Lung (tissue), 12 donors: ENCODE measurements around the gene CPTP. TPM values are rescaled to one million over a fixed set of nuclear protein-coding genes. Genes with fewer than 3 reads are reported as not detected.

Experiments
- ATAC-seq: fragments of 200-7000 bp; cut with Tn5 transposase; one replicate; pipeline ENCODE4 v1.9.1; 2020; ENCODE audit warnings: moderate number of reproducible peaks; ENCODE audit not compliant: insufficient read depth, low FRiP score
- DNase-seq, 3 donors: peaks; one replicate each; pipeline ENCODE4 v3.0.0-alpha.2; 2013 to 2017
- H3K27ac ChIP-seq, 2 donors: one replicate each; pipeline ENCODE4 v1.5.1; 2013; ENCODE audit warnings: mild to moderate bottlenecking in 2 of 2, moderate library complexity in 2 of 2, control low read depth in 1 of 2, inconsistent platforms in 1 of 2, low read depth in 1 of 2, low read length in 1 of 2
- H3K27me3 ChIP-seq, 3 donors: one replicate each; pipeline ENCODE4 v1.5.1; 2013; ENCODE audit warnings: low read length in 2 of 3; ENCODE audit not compliant: control insufficient read depth in 3 of 3, insufficient read depth in 3 of 3
- H3K36me3 ChIP-seq, 4 donors: one replicate each; pipeline ENCODE4 v1.5.1; 2013; ENCODE audit warnings: low read length in 4 of 4, mild to moderate bottlenecking in 1 of 4, moderate library complexity in 1 of 4; ENCODE audit not compliant: control insufficient read depth in 4 of 4, insufficient read depth in 4 of 4
- H3K4me1 ChIP-seq, 5 donors: one replicate each; pipeline ENCODE4 v1.5.1; 2013; ENCODE audit warnings: low read length in 5 of 5, mild to moderate bottlenecking in 2 of 5, moderate library complexity in 1 of 5; ENCODE audit not compliant: control insufficient read depth in 5 of 5, insufficient read depth in 5 of 5
- H3K4me3 ChIP-seq: one replicate; pipeline ENCODE4 v1.5.1; 2013; ENCODE audit warnings: mild to moderate bottlenecking, control low read depth, moderate library complexity
- H3K9ac ChIP-seq, 2 donors: one replicate each; pipeline ENCODE4 v1.5.1; 2013; ENCODE audit warnings: low read length in 2 of 2, control low read depth in 1 of 2; ENCODE audit not compliant: insufficient read depth in 1 of 2
- H3K9me3 ChIP-seq, 4 donors: one replicate each; pipeline ENCODE4 v1.5.1; 2013; ENCODE audit warnings: low read length in 3 of 4, mild to moderate bottlenecking in 1 of 4, moderate library complexity in 1 of 4; ENCODE audit not compliant: control insufficient read depth in 4 of 4, insufficient read depth in 3 of 4
- WGBS, 2 donors: extraction: QIAGEN DNeasy Blood & Tissue Kit; methylation state at CpG; one replicate each; pipeline ENCODE4 v1.1.7; 2013; 5-methylcytosine and 5-hydroxymethylcytosine counted together
- polyA plus RNA-seq, 2 donors: library from polyadenylated mRNA; stranded (reverse); fragments of 200-250 nt; gene quantifications; one replicate each; pipeline ENCODE4 v1.2.1, GENCODE V29; 2013
- total RNA-seq, 2 donors: library from RNA; depleted of rRNA in 1 of 2; stranded (reverse); fragments of >200 nt in 1 of 2; gene quantifications; one replicate each; pipeline ENCODE4 v1.2.1, GENCODE V29; 2014 to 2021
- TF ChIP-seq, protein P1 (sequence below): IDR thresholded peaks from 2 replicates; pipeline ENCODE4 v1.5.1; 2012; ENCODE audit warnings: mild to moderate bottlenecking; ENCODE audit errors: control extremely low read depth, extremely low read depth
- donor health status: control.
- donor health status: control.
- donor health status: Bipolar disorder and iron deficiency.
- donor health status: healthy.
- donor health status: DM: yes; HTN: yes; CAD: no.

The CPTP gene
- total and polyA plus RNA-seq, 4 donors, result 10.9 to 32.0 (median 19.2) TPM

DNA sequence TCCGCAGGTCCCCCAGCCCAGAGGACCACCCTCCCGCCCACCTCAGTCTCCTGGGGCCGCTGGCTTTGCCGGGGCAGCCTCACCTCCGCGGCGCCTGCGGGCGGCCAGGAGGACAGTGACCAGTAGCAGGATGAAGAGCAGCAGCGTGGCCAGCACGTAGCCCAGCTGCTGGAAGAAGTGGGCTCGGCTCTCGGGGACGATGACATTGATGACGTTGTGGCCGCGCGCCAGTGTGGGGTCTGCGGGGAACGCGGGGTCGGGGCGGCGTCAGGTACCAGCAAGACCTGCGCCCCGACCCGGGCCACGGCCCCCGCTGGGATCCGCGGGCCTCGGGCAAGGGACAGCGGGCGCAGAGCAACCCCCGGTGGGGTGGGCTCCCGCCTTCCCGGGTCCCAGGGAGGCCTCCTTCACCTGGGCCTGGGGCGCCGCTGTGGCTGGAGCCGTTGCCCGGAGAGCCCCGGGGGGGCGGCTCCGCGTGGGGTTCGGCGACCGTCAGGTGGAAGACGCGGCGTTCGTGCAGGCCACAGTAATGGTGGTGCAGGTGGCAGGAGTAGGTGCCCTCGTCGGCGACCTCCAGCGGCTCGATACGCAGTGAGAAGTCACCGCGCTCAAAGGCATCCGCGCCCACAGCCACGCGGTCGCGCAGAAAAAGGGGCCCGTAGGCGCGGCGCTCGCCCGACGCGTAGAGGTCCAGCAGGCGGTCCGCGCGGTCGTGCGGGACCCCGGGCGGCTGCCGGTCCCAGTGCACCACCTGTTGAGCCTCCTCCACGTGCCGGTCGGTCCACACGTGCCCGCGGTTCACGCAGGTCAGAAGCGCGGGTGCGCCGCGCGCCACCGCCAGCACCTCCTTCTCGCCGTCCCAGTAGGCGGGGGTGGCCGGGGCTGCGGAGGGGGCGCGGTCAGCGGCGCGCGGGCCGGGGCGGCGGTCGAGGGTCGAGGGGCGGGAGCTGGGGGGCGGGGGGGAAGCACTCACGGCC is 30.0 kb downstream of the CPTP start:
- no peak for ATAC-seq
- H3K27ac ChIP-seq, result no peak overlapping the region

DNA sequence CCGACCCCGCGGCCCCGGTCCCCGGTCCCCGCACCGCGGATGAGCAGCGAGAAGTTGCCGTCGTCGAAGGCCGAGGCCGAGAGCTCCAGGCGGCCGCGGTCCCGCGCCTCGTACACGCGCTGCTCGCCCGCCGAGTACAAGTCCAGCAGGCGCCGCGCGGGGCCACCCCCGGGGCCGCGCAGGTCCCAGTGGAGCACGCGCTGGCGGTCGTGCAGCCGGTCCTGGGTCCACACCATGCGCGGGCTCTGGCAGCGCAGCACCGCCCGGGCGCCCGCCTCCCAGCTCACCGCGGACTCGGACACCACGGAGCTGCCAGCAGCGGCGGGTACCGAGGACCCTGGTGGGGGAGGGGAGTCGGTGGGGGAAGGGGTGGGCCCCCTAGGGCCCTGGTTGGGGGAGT is 30.8 kb downstream of the CPTP start:
- Histone ChIP-seq H3K9ac (no peak overlapping the region), H3K27ac (no peak overlapping the region), H3K36me3 (peaks cover 0 to 14% (median 5%) of the 10 kb centered on the region in 4 donors), H3K27me3 (no peaks in the 10 kb centered on the region), H3K4me1 (peaks cover 0 to 38% (median 9%) of the 10 kb centered on the region in 5 donors), H3K9me3 (peaks cover 0 to 2% (median 0%) of the 10 kb centered on the region in 4 donors), H3K4me3 (no peak overlapping the region)
- no peak for ATAC-seq
- TF ChIP-seq, protein P1, sequence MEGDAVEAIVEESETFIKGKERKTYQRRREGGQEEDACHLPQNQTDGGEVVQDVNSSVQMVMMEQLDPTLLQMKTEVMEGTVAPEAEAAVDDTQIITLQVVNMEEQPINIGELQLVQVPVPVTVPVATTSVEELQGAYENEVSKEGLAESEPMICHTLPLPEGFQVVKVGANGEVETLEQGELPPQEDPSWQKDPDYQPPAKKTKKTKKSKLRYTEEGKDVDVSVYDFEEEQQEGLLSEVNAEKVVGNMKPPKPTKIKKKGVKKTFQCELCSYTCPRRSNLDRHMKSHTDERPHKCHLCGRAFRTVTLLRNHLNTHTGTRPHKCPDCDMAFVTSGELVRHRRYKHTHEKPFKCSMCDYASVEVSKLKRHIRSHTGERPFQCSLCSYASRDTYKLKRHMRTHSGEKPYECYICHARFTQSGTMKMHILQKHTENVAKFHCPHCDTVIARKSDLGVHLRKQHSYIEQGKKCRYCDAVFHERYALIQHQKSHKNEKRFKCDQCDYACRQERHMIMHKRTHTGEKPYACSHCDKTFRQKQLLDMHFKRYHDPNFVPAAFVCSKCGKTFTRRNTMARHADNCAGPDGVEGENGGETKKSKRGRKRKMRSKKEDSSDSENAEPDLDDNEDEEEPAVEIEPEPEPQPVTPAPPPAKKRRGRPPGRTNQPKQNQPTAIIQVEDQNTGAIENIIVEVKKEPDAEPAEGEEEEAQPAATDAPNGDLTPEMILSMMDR, result no peak
- DNase-seq, result peak; percentile 50 to 78 (median 71)
- WGBS, 2 donors, result 4 to 6% methylated on average over 40 to 52 of the region's 52 CpGs

More for the DNA sequence above, 30.0 kb downstream of the CPTP start:
- H3K4me3 ChIP-seq, result no peak overlapping the region
- peaks cover 0 to 2% (median 0%) of the 10 kb centered on the region in 4 donors for H3K9me3 ChIP-seq
- TF ChIP-seq, protein P1, result no peak
- H3K4me1 ChIP-seq, result peaks cover 0 to 31% (median 6%) of the 10 kb centered on the region in 5 donors
- no peaks in the 10 kb centered on the region for H3K27me3 ChIP-seq
- WGBS, 2 donors, result 23 to 35% methylated on average over 90 to 116 of the region's 116 CpGs
- no peak for DNase-seq
- peaks cover 0 to 14% (median 5%) of the 10 kb centered on the region in 4 donors for H3K36me3 ChIP-seq
- H3K9ac ChIP-seq, result no peak overlapping the region

DNA sequence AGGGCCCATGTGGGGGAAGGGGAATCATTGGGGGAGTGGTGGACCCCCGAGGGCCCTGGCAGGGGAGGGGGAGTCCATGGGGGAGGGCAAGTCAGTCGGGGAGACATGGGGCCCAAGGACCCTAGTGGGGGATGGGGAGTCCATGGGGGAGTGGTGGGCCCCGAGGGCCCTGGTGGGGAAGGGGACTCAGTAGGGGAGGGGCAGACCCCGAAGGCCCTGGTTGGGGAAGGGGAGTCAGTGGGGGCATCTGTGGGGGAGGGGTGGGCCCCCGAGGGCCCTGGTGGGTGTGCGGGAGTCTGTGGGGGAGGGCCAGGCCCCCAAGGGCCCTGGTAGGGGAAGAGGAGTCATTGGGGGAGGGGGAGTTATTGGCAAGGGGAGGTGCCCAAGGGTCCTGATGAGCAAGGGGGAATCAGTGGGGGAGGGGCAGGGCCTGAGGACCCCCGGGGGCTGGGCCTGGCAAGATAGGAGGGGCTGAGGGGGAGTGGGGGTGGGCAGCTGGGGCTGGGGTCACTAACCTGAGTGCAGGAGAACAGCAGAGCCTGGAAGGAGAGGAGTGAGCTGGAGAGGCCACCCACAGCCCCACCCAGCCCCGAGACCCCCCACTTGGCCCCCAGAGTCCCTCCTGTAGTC is 31.7 kb downstream of the CPTP start:
- DNase-seq, result no peak
- peaks cover 0 to 14% (median 5%) of the 10 kb centered on the region in 4 donors for H3K36me3 ChIP-seq
- peaks cover 0 to 46% (median 9%) of the 10 kb centered on the region in 5 donors for H3K4me1 ChIP-seq
- TF ChIP-seq, protein P1, result no peak
- H3K27ac ChIP-seq, result peak overlapping the region in 1 of 2 donors; percentile 74
- peaks cover 0 to 5% (median 0%) of the 10 kb centered on the region in 4 donors for H3K9me3 ChIP-seq
- no peak overlapping the region for H3K9ac ChIP-seq
- H3K4me3 ChIP-seq, result no peak overlapping the region
- 34 to 46% methylated on average over 6 to 8 of the region's 8 CpGs for WGBS, 2 donors
- peaks cover 0 to 4% (median 0%) of the 10 kb centered on the region in 3 donors for H3K27me3 ChIP-seq
- ATAC-seq, result no peak
